Aorta (tissue), 5 donors: ENCODE data around the gene RRP12. TPM values are rescaled to one million over a fixed set of nuclear protein-coding genes. Genes with fewer than 3 reads are reported as not detected.

ENCODE experiments used
- ATAC-seq: fragments of 200-7000 bp; cut with Tn5 transposase; one replicate; pipeline ENCODE4 v1.9.1; 2022; ENCODE audit warnings: moderate library complexity; ENCODE audit not compliant: low FRiP score
- DNase-seq, 2 donors: peaks; one replicate each; pipeline ENCODE4 v3.0.0-alpha.2; 2020
- H3K27ac ChIP-seq, 2 donors: one replicate each; pipeline ENCODE4 v1.5.1; 2013; ENCODE audit warnings: low read length in 2 of 2, mild to moderate bottlenecking in 2 of 2, moderate library complexity in 2 of 2, control low read depth in 1 of 2, inconsistent platforms in 1 of 2, low read depth in 1 of 2
- H3K27me3 ChIP-seq, 2 donors: one replicate each; pipeline ENCODE4 v1.6.1; 2013; ENCODE audit warnings: control low read depth in 1 of 2, low read length in 1 of 2, mild to moderate bottlenecking in 1 of 2, moderate library complexity in 1 of 2; ENCODE audit not compliant: insufficient read depth in 2 of 2, control insufficient read depth in 1 of 2
- H3K36me3 ChIP-seq, 2 donors: one replicate each; pipeline ENCODE4 v1.6.1; 2013; ENCODE audit warnings: control low read depth in 1 of 2, low read length in 1 of 2, mild to moderate bottlenecking in 1 of 2; ENCODE audit not compliant: insufficient read depth in 2 of 2, control insufficient read depth in 1 of 2
- H3K4me1 ChIP-seq, 2 donors: one replicate each; pipeline ENCODE4 v1.6.1; 2013; ENCODE audit warnings: low read length in 2 of 2, control low read depth in 1 of 2, mild to moderate bottlenecking in 1 of 2, moderate library complexity in 1 of 2; ENCODE audit not compliant: insufficient read depth in 2 of 2, control insufficient read depth in 1 of 2
- H3K4me3 ChIP-seq, 2 donors: one replicate each; pipeline ENCODE4 v1.5.1; 2013; ENCODE audit warnings: low read length in 2 of 2, control low read depth in 1 of 2, mild to moderate bottlenecking in 1 of 2
- H3K9me3 ChIP-seq: one replicate; pipeline ENCODE4 v1.6.1; 2013; ENCODE audit warnings: mild to moderate bottlenecking, low read length; ENCODE audit not compliant: control insufficient read depth
- WGBS, 2 donors: extraction: QIAGEN DNeasy Blood & Tissue Kit; methylation state at CpG; one replicate each; pipeline ENCODE4 v1.1.7; 2013; 5-methylcytosine and 5-hydroxymethylcytosine counted together
- intact Hi-C, 2 donors: fragments of 100-400 bp; cut with DNase I; formaldehyde crosslinking; loops; one replicate each; pipeline versions ENCODE4 v1.14.2 to v1.15.0; 2022
- polyA plus RNA-seq, 2 donors: library from polyadenylated mRNA; stranded (reverse); fragments of 200-250 nt; gene quantifications; one replicate each; pipeline ENCODE4 v1.2.3, GENCODE V29; 2013
- total RNA-seq, 2 donors: library from RNA; stranded (reverse); fragmentation: NEBNext Ultra II Directional; extraction: Animal tissue kit (Norgen Biotek cat#: 25700); gene quantifications; one replicate each; pipeline ENCODE4 v1.2.1, GENCODE V29; 2021
- donor health status: healthy with polysubstance abuse.
- donor health status: Bipolar disorder and iron deficiency.
- donor health status: DM: no; HTN: no; CAD: no.
- donor health status: DM: no; HTN: no; CAD: no.
- donor health status: DM: yes; HTN: yes; CAD: no.

The RRP12 gene
- total and polyA plus RNA-seq, 4 donors, result 6.4 to 31.9 (median 17.9) TPM

- DNase-seq, result peak in 1 of 2 donors; percentile 49
- intact Hi-C loops, result loop anchor here in 1 of 2 donors (10.0 kb wide), 1 partner anchor 58 kb away; no protein-coding TSS in a partner anchor
- H3K27ac ChIP-seq, result no peak overlapping the region
- WGBS, 2 donors, result 60 to 72% methylated on average over 18 of the region's 18 CpGs
- no peaks in the 10 kb centered on the region for H3K27me3 ChIP-seq
- H3K4me3 ChIP-seq, result no peak overlapping the region
- H3K9me3 ChIP-seq, result no peaks in the 10 kb centered on the region
- H3K36me3 ChIP-seq, result peaks cover 2% of the 10 kb centered on the region in 2 donors
- no peak for ATAC-seq
- H3K4me1 ChIP-seq, result no peaks in the 10 kb centered on the region
These were observed 68.4 kb downstream of the RRP12 start for GRCh38 chr10:97332591-97333350.

GRCh38 chr10:97331153-97331703 is 69.9 kb downstream of the RRP12 start:
- intact Hi-C loops, result loop anchor here in 1 of 2 donors (10.0 kb wide), 1 partner anchor 56 kb away; no protein-coding TSS in a partner anchor

GRCh38 chr10:97329766-97330165 is 71.4 kb downstream of the RRP12 start:
- intact Hi-C loops, result loop anchor here in 1 of 2 donors (10.0 kb wide), 1 partner anchor 55 kb away; no protein-coding TSS in a partner anchor
- Histone ChIP-seq H3K27ac (no peak overlapping the region), H3K4me1 (no peaks in the 10 kb centered on the region), H3K9me3 (no peaks in the 10 kb centered on the region), H3K27me3 (no peaks in the 10 kb centered on the region), H3K4me3 (no peak overlapping the region), H3K36me3 (peaks cover 2% of the 10 kb centered on the region in 2 donors)
- DNase-seq (no peak), ATAC-seq (no peak)
- 89% methylated on average over 5 of the region's 5 CpGs for WGBS, 2 donors

More at GRCh38 chr10:97331153-97331703, 69.9 kb downstream of the RRP12 start:
- H3K4me3 ChIP-seq, result no peak overlapping the region
- DNase-seq, result no peak
- WGBS, 2 donors, result 78 to 80% methylated on average over 6 of the region's 6 CpGs
- H3K27me3 ChIP-seq, result no peaks in the 10 kb centered on the region
- H3K4me1 ChIP-seq, result no peaks in the 10 kb centered on the region
- H3K36me3 ChIP-seq, result peaks cover 2% of the 10 kb centered on the region in 2 donors
- H3K27ac ChIP-seq, result no peak overlapping the region
- no peak for ATAC-seq
- H3K9me3 ChIP-seq, result no peaks in the 10 kb centered on the region

- Histone ChIP-seq H3K4me1 (no peaks in the 10 kb centered on the region), H3K27ac (no peak overlapping the region)
- DNase-seq, result no peak
These were observed 72.3 kb downstream of the RRP12 start for GRCh38 chr10:97328646-97329453.

GRCh38 chr10:97327348-97328294 is 73.5 kb downstream of the RRP12 start:
- no peak for DNase-seq
- Histone ChIP-seq H3K4me1 (no peaks in the 10 kb centered on the region), H3K27ac (no peak overlapping the region), H3K4me3 (no peak overlapping the region), H3K36me3 (peaks cover 2% of the 10 kb centered on the region in 2 donors), H3K9me3 (no peaks in the 10 kb centered on the region), H3K27me3 (no peaks in the 10 kb centered on the region)
- WGBS, 2 donors, result 88 to 89% methylated on average over 7 of the region's 7 CpGs
- intact Hi-C loops, result no loop called here
- ATAC-seq, result no peak

More at GRCh38 chr10:97328646-97329453, 72.3 kb downstream of the RRP12 start:
- WGBS, 2 donors, result 95 to 96% methylated on average over 3 of the region's 3 CpGs
- H3K27me3 ChIP-seq, result no peaks in the 10 kb centered on the region
- peaks cover 2% of the 10 kb centered on the region in 2 donors for H3K36me3 ChIP-seq
- no peaks in the 10 kb centered on the region for H3K9me3 ChIP-seq
- ATAC-seq, result no peak
- H3K4me3 ChIP-seq, result no peak overlapping the region
- intact Hi-C loops, result no loop called here

- H3K27ac ChIP-seq, result no peak overlapping the region
- H3K4me3 ChIP-seq, result no peak overlapping the region
- DNase-seq, result no peak
- WGBS, 2 donors, result 85 to 88% methylated on average over 9 of the region's 9 CpGs
- H3K27me3 ChIP-seq, result no peaks in the 10 kb centered on the region
- no peak for ATAC-seq
- peaks cover 2% of the 10 kb centered on the region in 2 donors for H3K36me3 ChIP-seq
- H3K4me1 ChIP-seq, result no peaks in the 10 kb centered on the region
- intact Hi-C loops, result no loop called here
- no peaks in the 10 kb centered on the region for H3K9me3 ChIP-seq
These were observed 75.4 kb downstream of the RRP12 start for GRCh38 chr10:97325754-97326153.

GRCh38 chr10:97323501-97323900 is 77.6 kb downstream of the RRP12 start:
- Histone ChIP-seq H3K27me3 (no peaks in the 10 kb centered on the region), H3K36me3 (peaks cover 0 to 2% of the 10 kb centered on the region in 2 donors), H3K27ac (no peak overlapping the region), H3K4me1 (no peaks in the 10 kb centered on the region), H3K4me3 (no peak overlapping the region), H3K9me3 (no peaks in the 10 kb centered on the region)
- intact Hi-C loops, result no loop called here
- DNase-seq (no peak), ATAC-seq (no peak)
- WGBS, 2 donors, result 95 to 96% methylated on average over 4 of the region's 4 CpGs

GRCh38 chr10:97321804-97322190 is 79.3 kb downstream of the RRP12 start:
- DNase-seq, result no peak
- no peak overlapping the region for H3K4me3 ChIP-seq
- WGBS, 2 donors, result 69 to 87% methylated on average over 3 of the region's 3 CpGs
- H3K27me3 ChIP-seq, result no peaks in the 10 kb centered on the region
- ATAC-seq, result no peak
- H3K36me3 ChIP-seq, result no peaks in the 10 kb centered on the region
- no peaks in the 10 kb centered on the region for H3K9me3 ChIP-seq
- intact Hi-C loops, result no loop called here
- H3K27ac ChIP-seq, result no peak overlapping the region
- no peaks in the 10 kb centered on the region for H3K4me1 ChIP-seq
